Lung (tissue), 12 donors: ENCODE measurements around the gene SLC7A10. TPM values are rescaled to one million over a fixed set of nuclear protein-coding genes. Genes with fewer than 3 reads are reported as not detected.

Experiments used
- ATAC-seq: fragments of 200-7000 bp; cut with Tn5 transposase; one replicate; pipeline ENCODE4 v1.9.1; 2020; ENCODE audit warnings: moderate number of reproducible peaks; ENCODE audit not compliant: insufficient read depth, low FRiP score
- DNase-seq, 3 donors: peaks; one replicate each; pipeline ENCODE4 v3.0.0-alpha.2; 2013 to 2017
- H3K27ac ChIP-seq, 2 donors: one replicate each; pipeline ENCODE4 v1.5.1; 2013; ENCODE audit warnings: mild to moderate bottlenecking in 2 of 2, moderate library complexity in 2 of 2, control low read depth in 1 of 2, inconsistent platforms in 1 of 2, low read depth in 1 of 2, low read length in 1 of 2
- H3K27me3 ChIP-seq, 3 donors: one replicate each; pipeline ENCODE4 v1.5.1; 2013; ENCODE audit warnings: low read length in 2 of 3; ENCODE audit not compliant: control insufficient read depth in 3 of 3, insufficient read depth in 3 of 3
- H3K36me3 ChIP-seq, 4 donors: one replicate each; pipeline ENCODE4 v1.5.1; 2013; ENCODE audit warnings: low read length in 4 of 4, mild to moderate bottlenecking in 1 of 4, moderate library complexity in 1 of 4; ENCODE audit not compliant: control insufficient read depth in 4 of 4, insufficient read depth in 4 of 4
- H3K4me1 ChIP-seq, 5 donors: one replicate each; pipeline ENCODE4 v1.5.1; 2013; ENCODE audit warnings: low read length in 5 of 5, mild to moderate bottlenecking in 2 of 5, moderate library complexity in 1 of 5; ENCODE audit not compliant: control insufficient read depth in 5 of 5, insufficient read depth in 5 of 5
- H3K4me3 ChIP-seq: one replicate; pipeline ENCODE4 v1.5.1; 2013; ENCODE audit warnings: mild to moderate bottlenecking, control low read depth, moderate library complexity
- H3K9ac ChIP-seq, 2 donors: one replicate each; pipeline ENCODE4 v1.5.1; 2013; ENCODE audit warnings: low read length in 2 of 2, control low read depth in 1 of 2; ENCODE audit not compliant: insufficient read depth in 1 of 2
- H3K9me3 ChIP-seq, 4 donors: one replicate each; pipeline ENCODE4 v1.5.1; 2013; ENCODE audit warnings: low read length in 3 of 4, mild to moderate bottlenecking in 1 of 4, moderate library complexity in 1 of 4; ENCODE audit not compliant: control insufficient read depth in 4 of 4, insufficient read depth in 3 of 4
- WGBS, 2 donors: extraction: QIAGEN DNeasy Blood & Tissue Kit; methylation state at CpG; one replicate each; pipeline ENCODE4 v1.1.7; 2013; 5-methylcytosine and 5-hydroxymethylcytosine counted together
- polyA plus RNA-seq, 2 donors: library from polyadenylated mRNA; stranded (reverse); fragments of 200-250 nt; gene quantifications; one replicate each; pipeline ENCODE4 v1.2.1, GENCODE V29; 2013
- total RNA-seq, 2 donors: library from RNA; depleted of rRNA in 1 of 2; stranded (reverse); fragments of >200 nt in 1 of 2; gene quantifications; one replicate each; pipeline ENCODE4 v1.2.1, GENCODE V29; 2014 to 2021
- TF ChIP-seq, protein P1 (sequence below): IDR thresholded peaks from 2 replicates; pipeline ENCODE4 v1.5.1; 2012; ENCODE audit warnings: mild to moderate bottlenecking; ENCODE audit errors: control extremely low read depth, extremely low read depth
- donor health status: control.
- donor health status: control.
- donor health status: Bipolar disorder and iron deficiency.
- donor health status: healthy.
- donor health status: DM: yes; HTN: yes; CAD: no.

Gene SLC7A10
- total and polyA plus RNA-seq, 4 donors: 0.02 to 0.71 (median 0.16) TPM

DNA sequence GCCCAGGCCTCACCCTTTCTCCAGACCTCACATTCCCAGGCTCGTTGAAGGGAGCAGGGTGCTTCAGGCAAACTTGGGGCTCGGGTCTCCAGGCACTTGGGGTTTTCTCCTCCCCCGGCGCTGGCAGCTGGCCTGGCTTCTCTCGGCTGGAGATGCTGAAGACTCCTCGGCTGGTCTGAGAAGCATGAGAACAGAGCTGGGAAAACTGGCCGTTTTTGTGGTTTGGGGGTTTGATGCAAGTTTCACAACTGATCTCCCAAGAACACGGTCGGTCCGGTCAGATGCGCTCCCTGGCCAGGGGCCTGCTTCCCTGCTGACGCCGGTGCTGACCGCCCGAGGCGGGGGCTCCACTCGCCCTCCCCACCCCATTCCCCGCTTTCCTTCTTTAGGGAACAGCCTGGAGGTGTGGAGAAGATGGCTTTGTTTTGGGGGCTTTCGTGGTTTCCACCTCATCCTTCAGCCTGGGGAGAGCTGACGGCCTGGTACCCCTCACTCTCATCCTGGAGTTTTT lies 41.4 kb upstream of the SLC7A10 start:
- H3K36me3 ChIP-seq: no peaks in the 10 kb centered on the region
- H3K4me1 ChIP-seq: peaks cover 0 to 5% (median 0%) of the 10 kb centered on the region in 5 donors
- WGBS, 2 donors: 26 to 59% methylated on average over 20 of the region's 20 CpGs
- H3K27ac ChIP-seq: no peak overlapping the region
- no peaks in the 10 kb centered on the region for H3K27me3 ChIP-seq
- TF ChIP-seq, protein P1, sequence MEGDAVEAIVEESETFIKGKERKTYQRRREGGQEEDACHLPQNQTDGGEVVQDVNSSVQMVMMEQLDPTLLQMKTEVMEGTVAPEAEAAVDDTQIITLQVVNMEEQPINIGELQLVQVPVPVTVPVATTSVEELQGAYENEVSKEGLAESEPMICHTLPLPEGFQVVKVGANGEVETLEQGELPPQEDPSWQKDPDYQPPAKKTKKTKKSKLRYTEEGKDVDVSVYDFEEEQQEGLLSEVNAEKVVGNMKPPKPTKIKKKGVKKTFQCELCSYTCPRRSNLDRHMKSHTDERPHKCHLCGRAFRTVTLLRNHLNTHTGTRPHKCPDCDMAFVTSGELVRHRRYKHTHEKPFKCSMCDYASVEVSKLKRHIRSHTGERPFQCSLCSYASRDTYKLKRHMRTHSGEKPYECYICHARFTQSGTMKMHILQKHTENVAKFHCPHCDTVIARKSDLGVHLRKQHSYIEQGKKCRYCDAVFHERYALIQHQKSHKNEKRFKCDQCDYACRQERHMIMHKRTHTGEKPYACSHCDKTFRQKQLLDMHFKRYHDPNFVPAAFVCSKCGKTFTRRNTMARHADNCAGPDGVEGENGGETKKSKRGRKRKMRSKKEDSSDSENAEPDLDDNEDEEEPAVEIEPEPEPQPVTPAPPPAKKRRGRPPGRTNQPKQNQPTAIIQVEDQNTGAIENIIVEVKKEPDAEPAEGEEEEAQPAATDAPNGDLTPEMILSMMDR: no peak
- ATAC-seq (no peak), DNase-seq (no peak)
- H3K9me3 ChIP-seq: no peaks in the 10 kb centered on the region
- H3K4me3 ChIP-seq: no peak overlapping the region
- no peak overlapping the region for H3K9ac ChIP-seq

DNA sequence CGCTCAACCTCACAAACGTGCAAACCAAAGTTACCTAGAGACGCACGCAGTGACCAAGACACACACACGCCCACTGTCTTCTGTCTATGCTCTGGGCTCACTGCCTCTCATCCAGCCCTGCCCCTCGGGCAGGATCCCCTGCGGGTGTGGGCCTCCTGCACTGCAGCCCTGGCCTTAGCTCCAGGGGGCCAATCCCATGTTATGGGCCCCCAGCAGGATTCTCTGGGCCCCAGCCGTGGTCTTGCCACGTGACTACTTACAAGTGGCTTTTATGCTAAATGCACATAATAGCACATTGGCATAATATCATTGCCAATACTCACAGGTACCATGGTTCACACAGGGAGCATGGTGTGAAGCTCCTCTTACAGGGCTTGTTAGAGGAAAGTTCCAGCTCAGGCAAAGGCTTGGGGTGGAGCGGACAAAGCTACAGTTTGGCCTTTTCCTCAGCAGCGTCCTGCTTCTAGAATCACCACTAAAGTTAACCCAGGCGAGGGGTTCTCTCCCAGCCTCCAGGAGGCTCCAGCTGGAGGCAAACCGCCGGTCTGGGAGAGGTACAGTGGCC lies 39.3 kb upstream of the SLC7A10 start:
- WGBS, 2 donors: 83 to 86% methylated on average over 14 of the region's 14 CpGs

DNA sequence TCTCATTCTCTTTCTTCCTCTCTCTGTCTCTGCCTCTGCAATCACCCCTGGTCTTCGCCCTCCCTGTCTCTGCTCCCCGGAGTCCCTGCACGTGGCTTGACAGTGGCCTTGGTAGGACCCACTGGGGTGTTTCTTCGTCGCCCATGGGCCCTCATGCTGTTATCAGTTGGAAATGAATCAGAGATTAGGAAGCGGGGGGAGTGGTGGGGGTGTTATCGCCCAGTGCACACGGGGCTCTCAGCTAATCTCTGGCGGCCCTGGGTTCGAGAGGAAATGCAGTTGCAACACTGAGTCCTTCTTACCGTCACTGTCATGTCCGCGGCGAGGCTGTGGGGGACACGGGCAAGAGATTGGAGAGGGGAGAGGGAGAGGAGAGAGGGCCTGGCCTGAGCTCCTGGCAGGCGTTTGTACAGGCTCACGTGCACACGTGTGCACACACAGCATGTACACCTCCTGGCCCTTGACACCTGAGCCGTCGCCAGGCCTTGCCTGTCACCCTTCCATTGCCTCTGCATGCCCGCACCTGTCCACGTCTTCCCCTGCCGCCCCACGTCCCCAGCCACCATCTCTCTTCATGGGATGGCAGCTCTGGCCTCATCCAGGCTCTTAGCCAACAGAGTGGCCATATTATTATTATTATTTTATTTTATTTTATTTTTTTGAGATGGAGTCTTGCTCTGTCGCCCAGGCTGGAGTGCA lies 37.8 kb upstream of the SLC7A10 start:
- WGBS, 2 donors: 55 to 74% methylated on average over 25 of the region's 25 CpGs
- no peaks in the 10 kb centered on the region for H3K36me3 ChIP-seq
- TF ChIP-seq, protein P1: no peak
- no peak for DNase-seq
- H3K9ac ChIP-seq: no peak overlapping the region
- H3K4me1 ChIP-seq: peaks cover 0 to 5% (median 0%) of the 10 kb centered on the region in 5 donors
- H3K27ac ChIP-seq: no peak overlapping the region
- H3K27me3 ChIP-seq: no peaks in the 10 kb centered on the region
- no peaks in the 10 kb centered on the region for H3K9me3 ChIP-seq
- ATAC-seq: no peak
- H3K4me3 ChIP-seq: no peak overlapping the region

More for the DNA sequence above, 39.3 kb upstream of the SLC7A10 start:
- H3K27me3 ChIP-seq: no peaks in the 10 kb centered on the region
- H3K36me3 ChIP-seq: no peaks in the 10 kb centered on the region
- no peak overlapping the region for H3K4me3 ChIP-seq
- ATAC-seq: no peak
- H3K9me3 ChIP-seq: no peaks in the 10 kb centered on the region
- no peak overlapping the region for H3K9ac ChIP-seq
- TF ChIP-seq, protein P1: no peak
- H3K27ac ChIP-seq: no peak overlapping the region
- H3K4me1 ChIP-seq: peaks cover 0 to 5% (median 0%) of the 10 kb centered on the region in 5 donors
- DNase-seq: no peak
